ENCODE results near the gene AUP1.
A peak's percentile ranks its signal among the peaks of the same experiment; 100 is the strongest.

Gene AUP1

GRCh38 chr2:74511104-74511989 lies 18.2 kb downstream of the AUP1 start:
- no peak for DNase-seq

GRCh38 chr2:74510272-74510671 lies 19.2 kb downstream of the AUP1 start:
- DNase-seq = no peak

DNA sequence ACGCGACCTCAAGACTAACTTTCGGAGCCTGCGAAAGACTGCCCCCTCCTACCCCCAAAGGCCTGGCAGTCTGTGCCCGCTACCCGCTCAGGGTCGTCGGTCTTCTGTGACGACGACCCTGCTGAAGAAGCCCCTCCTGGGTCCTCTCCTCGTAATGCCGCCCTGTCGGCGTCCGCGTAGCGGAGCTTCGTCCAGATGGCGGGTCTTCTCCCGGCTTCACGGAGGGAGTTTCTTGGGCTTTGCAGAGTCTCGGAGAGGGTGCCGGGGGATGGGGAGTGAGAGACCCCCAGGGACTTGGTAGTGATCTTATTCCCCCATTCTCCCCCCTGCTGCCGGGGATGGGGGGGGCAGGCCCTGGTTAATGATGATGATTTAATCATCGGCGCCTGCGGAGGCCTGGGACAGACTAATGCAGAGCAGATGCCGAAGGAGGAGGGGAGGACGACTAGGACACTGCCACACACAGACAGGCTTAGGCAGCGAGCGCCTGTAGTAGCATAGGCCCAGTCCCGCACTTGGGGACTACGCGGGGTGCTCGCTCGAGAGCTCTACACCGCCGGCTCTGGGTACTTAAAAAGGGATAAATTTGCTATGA lies 21.5 kb downstream of the AUP1 start:
- DNase-seq = peak in 1 of 5 experiments; percentile 43

- DNase-seq = peak; percentile 93 to 99 (median 97)
These were observed 22.2 kb downstream of the AUP1 start, which contains the start of gene PCGF1 for GRCh38 chr2:74507145-74507925. Gene PCGF1 (minus strand): TSS chr2:74507695. CDS start chr2:74507668, 27 bp downstream.

- DNase-seq = no peak
These were observed 23.9 kb downstream of the AUP1 start for GRCh38 chr2:74505448-74506246.

DNA sequence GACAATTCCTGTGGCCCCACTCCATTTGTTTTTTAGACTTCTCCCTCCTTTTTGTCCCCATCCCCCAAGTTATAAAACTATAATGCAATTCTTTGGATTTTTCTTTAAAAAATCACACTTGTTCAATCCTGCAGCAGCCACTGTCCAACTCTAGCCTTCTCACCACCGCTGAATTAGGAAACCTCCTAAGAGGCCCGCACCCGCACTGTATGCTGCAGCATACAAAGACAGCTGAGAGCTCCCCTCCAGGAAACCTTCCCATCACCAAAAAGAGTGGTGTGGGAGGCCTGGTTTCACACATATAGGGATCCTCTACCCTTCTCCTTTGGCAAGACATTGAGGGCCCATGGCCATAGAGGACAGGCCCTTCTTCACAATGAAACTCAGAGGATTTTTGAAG lies 24.9 kb downstream of the AUP1 start:
- no peak for DNase-seq

GRCh38 chr2:74503506-74504475 lies 25.7 kb downstream of the AUP1 start:
- DNase-seq = no peak

- DNase-seq = peak in 1 of 5 experiments; percentile 54
These were observed 26.6 kb downstream of the AUP1 start for GRCh38 chr2:74502720-74503505.

DNA sequence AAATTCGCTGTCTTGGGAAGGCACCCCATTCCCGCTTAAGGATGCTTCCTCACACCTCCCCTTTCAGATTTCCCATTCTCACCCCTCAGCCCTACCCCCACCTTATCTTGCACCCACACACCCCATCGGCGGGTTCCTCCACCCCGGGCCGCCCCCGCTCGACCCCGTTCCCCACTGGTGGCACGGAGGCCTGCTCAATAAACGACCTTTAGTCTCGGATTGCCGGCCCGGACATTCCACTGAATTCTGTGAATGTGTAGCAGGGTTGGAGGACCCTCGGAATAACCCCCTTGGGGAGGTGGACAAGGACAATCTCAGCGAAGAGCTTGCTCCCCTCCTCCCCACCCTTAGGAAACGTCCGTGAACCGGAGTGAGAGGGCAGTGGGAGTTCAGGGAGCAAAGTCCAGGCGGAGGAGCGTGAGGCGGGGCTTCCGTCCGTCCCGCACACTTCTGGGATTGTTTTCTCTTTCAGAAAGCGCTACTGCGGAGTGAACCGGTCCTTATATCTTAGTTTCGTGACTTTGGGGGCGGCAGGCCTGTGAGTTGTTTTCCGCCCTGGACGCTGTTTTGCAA lies 27.3 kb downstream of the AUP1 start:
- no peak for DNase-seq

GRCh38 chr2:74501335-74502071 lies 28.0 kb downstream of the AUP1 start:
- DNase-seq = no peak

DNA sequence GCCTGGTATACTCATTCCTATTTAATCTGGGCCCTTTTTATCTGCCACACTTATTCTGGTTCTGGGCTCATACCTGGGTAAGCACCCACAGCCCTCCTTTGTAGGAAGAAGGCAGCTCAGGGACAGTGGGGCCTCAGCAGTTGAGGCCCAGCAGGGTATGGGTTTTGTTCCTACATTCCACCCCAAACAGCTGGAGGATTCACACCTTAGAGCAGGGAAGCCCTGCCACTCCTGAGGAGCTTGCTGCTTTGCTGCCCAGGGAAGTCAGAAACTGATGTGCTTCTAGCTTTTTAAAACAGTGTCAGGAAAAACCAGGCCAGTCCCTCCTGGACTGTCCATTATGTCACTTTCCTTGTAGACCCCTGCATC lies 28.9 kb downstream of the AUP1 start:
- no peak for DNase-seq

- no peak for DNase-seq
These were observed 29.4 kb downstream of the AUP1 start for GRCh38 chr2:74499940-74500577.

- DNase-seq = peak in 1 of 5 experiments; percentile 51
These were observed 30.1 kb downstream of the AUP1 start, which contains the start of gene LBX2 for GRCh38 chr2:74499267-74499939. Gene LBX2 (minus strand): TSS chr2:74499603. CDS start chr2:74499537, 66 bp downstream.

GRCh38 chr2:74498500-74499266 lies 30.8 kb downstream of the AUP1 start:
- DNase-seq = peak in 1 of 5 experiments; percentile 46

DNA sequence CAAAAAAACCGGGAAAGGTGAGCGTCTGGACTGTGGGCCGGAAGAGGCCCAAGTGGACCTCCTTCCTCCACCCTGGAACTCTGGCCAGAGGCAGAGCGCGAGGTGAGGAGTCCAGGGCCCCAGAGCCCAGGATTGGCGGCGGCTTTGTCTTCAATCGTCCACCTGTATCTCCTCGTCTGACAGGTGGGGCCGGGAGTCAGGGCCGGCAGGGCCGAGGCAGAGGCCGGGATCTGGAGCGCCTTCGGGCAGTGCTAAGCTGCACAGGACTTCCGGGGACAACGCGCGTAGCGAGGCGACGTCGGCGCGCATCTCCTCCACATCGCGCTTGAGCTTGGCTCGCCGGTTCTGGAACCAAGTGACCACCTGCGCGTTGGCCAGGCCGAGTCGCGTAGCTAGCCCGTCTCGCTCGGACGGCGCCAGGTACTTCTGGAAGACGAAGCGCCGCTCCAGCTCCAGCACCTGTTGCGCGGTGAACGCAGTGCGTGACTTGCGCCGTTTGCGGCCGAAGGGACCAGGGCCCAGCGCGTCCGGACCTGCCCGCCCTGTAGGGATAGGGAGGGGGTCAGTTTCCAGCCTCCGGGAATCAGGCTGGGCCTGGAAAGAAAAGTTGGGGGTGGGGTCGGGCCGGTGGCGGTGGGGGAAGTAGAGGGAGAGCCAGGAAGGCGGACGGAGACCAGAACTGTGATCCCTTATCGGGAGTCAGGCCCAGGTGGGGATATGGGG lies 31.6 kb downstream of the AUP1 start:
- DNase-seq = peak in 1 of 5 experiments; percentile 62

DNA sequence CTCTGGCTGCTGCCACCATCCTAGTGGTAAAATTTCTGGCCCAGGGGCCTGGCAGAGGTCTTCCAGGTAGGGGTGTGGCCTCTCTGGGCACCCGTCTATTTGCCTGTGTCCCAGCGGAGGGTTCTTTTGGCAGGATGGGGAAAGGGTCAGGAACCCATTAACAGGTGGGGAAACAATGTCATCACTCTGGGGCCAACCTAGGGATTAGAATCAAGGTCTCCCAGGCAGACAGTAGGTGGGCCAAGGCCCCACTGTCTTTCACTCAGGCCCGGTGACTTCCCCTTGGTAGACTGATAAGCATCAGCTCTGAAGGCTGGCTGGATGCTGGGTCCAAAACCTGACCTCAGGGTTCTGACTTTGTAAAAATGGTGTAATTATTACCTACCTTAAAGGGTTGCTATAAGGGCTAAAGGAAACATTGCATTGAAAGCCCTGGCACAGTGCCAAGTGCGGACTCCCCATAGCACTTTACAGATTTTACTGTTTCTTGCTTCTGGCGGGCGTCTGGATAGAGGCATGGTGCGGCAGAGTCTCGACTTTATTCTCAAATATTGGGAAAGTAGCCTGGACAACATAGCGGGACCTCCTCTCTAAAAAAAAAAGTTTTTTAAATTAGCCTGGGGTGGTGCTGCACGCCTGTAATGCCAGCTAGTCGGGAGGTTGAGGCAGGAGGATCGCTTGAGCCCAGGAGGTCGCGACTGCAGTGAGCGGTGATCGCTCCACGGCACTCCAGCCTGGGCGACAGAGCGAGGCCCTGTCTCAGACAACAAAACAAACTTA lies 32.3 kb downstream of the AUP1 start:
- no peak for DNase-seq
